Ovary (tissue), 9 donors: ENCODE data around the gene FARP1. TPM values are rescaled to one million over a fixed set of nuclear protein-coding genes. Genes with fewer than 3 reads are reported as not detected.

Experiments
- DNase-seq, 5 donors: peaks; one replicate each; pipeline ENCODE4 v3.0.0-alpha.2; 2019 to 2020
- H3K27ac ChIP-seq, 2 donors: fragments of 200-600 bp; one replicate each; pipeline versions ENCODE4 v1.5.1 to v1.8.0; 2019 to 2022
- H3K27me3 ChIP-seq: fragments of 200-600 bp; one replicate; pipeline ENCODE4 v1.8.0; 2022
- H3K36me3 ChIP-seq: fragments of 200-600 bp; sonication (generic); one replicate; pipeline ENCODE4 v1.5.1; 2019
- H3K4me1 ChIP-seq: one replicate; pipeline ENCODE4 v1.8.1; 2013; ENCODE audit warnings: mild to moderate bottlenecking, moderate library complexity; ENCODE audit not compliant: insufficient read depth
- H3K4me3 ChIP-seq: fragments of 200-600 bp; sonication (generic); one replicate; pipeline ENCODE4 v1.5.1; 2017
- H3K9me3 ChIP-seq, 2 donors: fragments of 200-600 bp in 1 of 2; sonication (generic) in 1 of 2; one replicate each; pipeline versions ENCODE4 v1.5.1 to v1.8.1; 2013 to 2019; ENCODE audit warnings: mild to moderate bottlenecking in 1 of 2, moderate library complexity in 1 of 2
- CTCF ChIP-seq, 3 donors: fragments of 450-650 bp in 2 of 3; fragments of 200-600 bp in 1 of 3; IDR thresholded peaks; one replicate each; pipeline versions ENCODE4 v1.5.1 to v1.8.0; 2016 to 2022; ENCODE audit warnings: antibody characterized with exemption in 3 of 3, mild to moderate bottlenecking in 1 of 3
- EP300 ChIP-seq: sonication (generic); formaldehyde crosslinking; IDR thresholded peaks from one replicate; pipeline ENCODE4 v1.6.1; 2017; ENCODE audit warnings: antibody characterized with exemption
- POLR2A ChIP-seq: fragments of 450-650 bp; IDR thresholded peaks from one replicate; pipeline ENCODE4 v1.6.1; 2017; ENCODE audit warnings: antibody characterized with exemption, mild to moderate bottlenecking, moderate library complexity
- WGBS, 3 donors: extraction: QIAGEN DNeasy Blood & Tissue Kit in 1 of 3; methylation state at CpG; one replicate each; pipeline versions ENCODE4 v1.1.5 to v1.1.7; 2013 to 2017; 5-methylcytosine and 5-hydroxymethylcytosine counted together
- intact Hi-C, 4 donors: fragments of 100-400 bp; cut with DNase I; formaldehyde crosslinking; loops; one replicate each; pipeline versions ENCODE4 v1.11.0 to v1.15.1; 2022 to 2023
- polyA plus RNA-seq, 2 donors: library from polyadenylated mRNA; stranded (reverse); fragments of 200-250 nt in 1 of 2; fragments of 350-450 nt in 1 of 2; fragmentation: Illumina TruSeq in 1 of 2; extraction: RNeasy Lipid Tissue Mini Kit (QIAGEN cat#74804) in 1 of 2; gene quantifications; one replicate each; pipeline ENCODE4 v1.2.3, GENCODE V29; 2013 to 2014
- total RNA-seq, 7 donors: library from RNA; depleted of rRNA in 2 of 7; stranded (reverse); fragments of >200 nt in 2 of 7; fragmentation: NEBNext Ultra II Directional in 3 of 7; extraction: Animal tissue kit (Norgen Biotek cat#: 25700) in 3 of 7; gene quantifications; one replicate each; pipeline versions ENCODE4 v1.1.0 to v1.2.4, GENCODE V29; 2016 to 2023
- donor health status: DM: no; HTN: no; CAD: no; lungs with moderate emphysema.
- donor health status: DM: no; HTN: no; CAD: no.
- donor health status: Bipolar disorder and iron deficiency.
- donor health status: DM: yes; HTN: yes; CAD: no.
- donor health status: DM: no; HTN: no; CAD: no.
- donor health status: DM: yes; HTN: yes; CAD: no.

FARP1 gene
- total and polyA plus RNA-seq, 9 donors, result 10.2 to 90.1 (median 35.6) TPM

- Histone ChIP-seq H3K27me3 (no peaks in the 10 kb centered on the region), H3K4me1 (no peaks in the 10 kb centered on the region), H3K9me3 (no peaks in the 10 kb centered on the region), H3K27ac (no peak overlapping the region), H3K4me3 (no peak overlapping the region), H3K36me3 (no peaks in the 10 kb centered on the region)
- TF ChIP-seq POLR2A, result no peak
- no peak for TF ChIP-seq CTCF (IDR thresholded peaks at IDR 0.05)
- TF ChIP-seq EP300, result no peak
- 90 to 96% (median 92%) methylated on average over 4 of the region's 4 CpGs for WGBS, 3 donors
- intact Hi-C loops, result no loop called here
- no peak for DNase-seq
These were observed 150.8 kb downstream of the FARP1 start for GRCh38 chr13:98293570-98294142.

GRCh38 chr13:98295371-98295770, 152.5 kb downstream of the FARP1 start:
- intact Hi-C loops, result no loop called here
- Histone ChIP-seq H3K27me3 (no peaks in the 10 kb centered on the region), H3K27ac (no peak overlapping the region), H3K36me3 (no peaks in the 10 kb centered on the region), H3K4me1 (no peaks in the 10 kb centered on the region), H3K9me3 (no peaks in the 10 kb centered on the region), H3K4me3 (no peak overlapping the region)
- WGBS, 3 donors, result 68 to 82% (median 81%) methylated on average over 2 of the region's 2 CpGs
- DNase-seq, result no peak
- TF ChIP-seq POLR2A (no peak), CTCF (IDR thresholded peaks at IDR 0.05) (no peak), EP300 (no peak)

GRCh38 chr13:98297051-98297450, 154.2 kb downstream of the FARP1 start:
- intact Hi-C loops, result no loop called here
- peaks cover 5% of the 10 kb centered on the region for H3K4me1 ChIP-seq
- DNase-seq, result no peak
- TF ChIP-seq EP300, result no peak
- no peak for TF ChIP-seq POLR2A
- no peak for TF ChIP-seq CTCF (IDR thresholded peaks at IDR 0.05)
- H3K27me3 ChIP-seq, result no peaks in the 10 kb centered on the region
- no peaks in the 10 kb centered on the region for H3K36me3 ChIP-seq
- H3K4me3 ChIP-seq, result no peak overlapping the region
- 95 to 96% (median 96%) methylated on average over 5 of the region's 5 CpGs for WGBS, 3 donors
- no peaks in the 10 kb centered on the region for H3K9me3 ChIP-seq
- no peak overlapping the region for H3K27ac ChIP-seq

GRCh38 chr13:98297745-98298144, 154.9 kb downstream of the FARP1 start:
- Histone ChIP-seq H3K27me3 (no peaks in the 10 kb centered on the region), H3K4me3 (no peak overlapping the region), H3K4me1 (peaks cover 5% of the 10 kb centered on the region), H3K36me3 (no peaks in the 10 kb centered on the region), H3K27ac (no peak overlapping the region), H3K9me3 (no peaks in the 10 kb centered on the region)
- WGBS, 3 donors, result 88 to 93% (median 90%) methylated on average over 9 of the region's 9 CpGs
- intact Hi-C loops, result no loop called here
- TF ChIP-seq EP300 (no peak), CTCF (IDR thresholded peaks at IDR 0.05) (no peak), POLR2A (no peak)
- DNase-seq, result no peak
